Activated CD4-positive, alpha-beta T cell treated with anti-CD3 and anti-CD28 coated beads, Interleukin-2, amount 50 U/mL, for 1 hour (primary cell): ENCODE results near the gene IL4R.

Experiments used
- DNase-seq: peaks from one replicate; pipeline ENCODE4 v3.0.0-alpha.2; 2020

Gene IL4R

DNA sequence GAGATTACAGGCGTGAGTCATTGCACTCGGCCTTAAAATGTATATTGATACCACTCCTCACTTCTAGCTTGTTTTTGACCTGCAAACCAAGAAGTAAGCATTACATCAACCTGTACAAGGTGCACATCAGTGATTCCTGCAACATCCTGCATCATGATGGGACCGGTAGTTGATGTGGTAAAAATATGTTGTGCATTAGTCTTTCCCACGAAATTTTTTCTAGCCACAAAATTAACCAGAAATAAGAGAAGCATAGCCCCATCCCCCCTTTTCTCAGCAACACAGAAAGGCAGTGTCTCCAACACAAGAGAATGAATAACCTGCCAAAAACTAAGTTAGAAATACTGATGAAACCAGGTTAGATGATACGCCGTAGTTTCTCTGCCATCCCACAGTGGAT, 24.1 kb upstream of the IL4R start:
- DNase-seq, result no peak

- no peak for DNase-seq
Measured at GRCh38 chr16:27290562-27290961, 23.2 kb upstream of the IL4R start.

DNA sequence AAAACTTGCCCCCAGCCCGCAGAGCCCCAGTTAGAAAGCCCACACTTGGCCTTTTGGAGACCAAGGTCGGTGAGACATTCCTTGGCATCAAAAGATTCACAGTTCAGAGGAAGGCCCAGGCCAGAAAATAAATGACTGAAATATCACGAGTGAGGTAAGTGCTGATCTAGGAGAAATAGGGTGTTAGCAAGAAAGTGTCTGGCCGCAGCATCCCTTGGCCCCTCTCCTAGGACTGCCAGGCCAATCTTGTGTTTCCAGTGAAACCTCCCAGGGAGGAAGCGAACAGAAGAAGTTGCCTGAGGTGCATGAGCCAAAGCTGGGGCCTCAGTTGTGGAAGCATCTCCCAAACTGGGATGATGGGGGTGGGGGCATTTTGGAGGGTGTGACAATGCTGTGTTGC, 22.7 kb upstream of the IL4R start:
- no peak for DNase-seq

DNA sequence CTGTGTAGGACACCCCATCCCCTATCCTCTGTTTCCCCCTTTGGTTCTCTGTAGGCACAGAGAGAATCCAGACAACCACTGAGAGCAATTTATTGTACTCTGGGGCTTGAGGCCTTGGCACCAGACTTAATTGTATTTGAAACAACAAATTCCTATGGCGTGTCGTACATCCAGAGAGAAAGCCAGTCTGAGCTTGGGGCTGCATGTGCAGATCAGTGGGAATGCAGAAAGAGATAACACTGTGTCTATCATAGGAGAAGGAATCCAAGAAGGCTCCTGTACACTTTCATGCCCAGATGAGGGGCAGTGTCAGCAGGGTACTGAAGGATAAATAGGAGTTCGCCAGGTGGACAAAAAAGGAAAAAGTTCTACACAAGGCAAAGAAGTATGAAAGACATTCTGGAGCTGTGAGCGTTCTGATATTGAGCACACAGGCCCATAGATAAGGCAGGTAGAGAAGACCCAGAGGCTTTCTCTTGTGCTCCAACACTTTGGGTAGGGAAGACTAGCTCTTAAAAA, 22.0 kb upstream of the IL4R start:
- no peak for DNase-seq

GRCh38 chr16:27293343-27293742, 20.4 kb upstream of the IL4R start:
- DNase-seq, result no peak

GRCh38 chr16:27298132-27298531, 15.6 kb upstream of the IL4R start:
- DNase-seq, result no peak

GRCh38 chr16:27301236-27301861, 12.4 kb upstream of the IL4R start:
- no peak for DNase-seq

GRCh38 chr16:27302126-27302525, 11.6 kb upstream of the IL4R start:
- no peak for DNase-seq

GRCh38 chr16:27303256-27304100, 10.3 kb upstream of the IL4R start:
- no peak for DNase-seq

GRCh38 chr16:27304102-27304501, 9.7 kb upstream of the IL4R start:
- DNase-seq, result no peak

- DNase-seq, result no peak
Measured at GRCh38 chr16:27304881-27305745, 8.7 kb upstream of the IL4R start.

- DNase-seq, result no peak
Measured at GRCh38 chr16:27305839-27306442, 7.8 kb upstream of the IL4R start.

GRCh38 chr16:27308792-27309191, 5.0 kb upstream of the IL4R start:
- no peak for DNase-seq

GRCh38 chr16:27310576-27311447, 3.0 kb upstream of the IL4R start:
- no peak for DNase-seq

- DNase-seq, result no peak
Measured at GRCh38 chr16:27311448-27311830, 2.3 kb upstream of the IL4R start.

GRCh38 chr16:27311897-27312303, 1.9 kb upstream of the IL4R start:
- no peak for DNase-seq

DNA sequence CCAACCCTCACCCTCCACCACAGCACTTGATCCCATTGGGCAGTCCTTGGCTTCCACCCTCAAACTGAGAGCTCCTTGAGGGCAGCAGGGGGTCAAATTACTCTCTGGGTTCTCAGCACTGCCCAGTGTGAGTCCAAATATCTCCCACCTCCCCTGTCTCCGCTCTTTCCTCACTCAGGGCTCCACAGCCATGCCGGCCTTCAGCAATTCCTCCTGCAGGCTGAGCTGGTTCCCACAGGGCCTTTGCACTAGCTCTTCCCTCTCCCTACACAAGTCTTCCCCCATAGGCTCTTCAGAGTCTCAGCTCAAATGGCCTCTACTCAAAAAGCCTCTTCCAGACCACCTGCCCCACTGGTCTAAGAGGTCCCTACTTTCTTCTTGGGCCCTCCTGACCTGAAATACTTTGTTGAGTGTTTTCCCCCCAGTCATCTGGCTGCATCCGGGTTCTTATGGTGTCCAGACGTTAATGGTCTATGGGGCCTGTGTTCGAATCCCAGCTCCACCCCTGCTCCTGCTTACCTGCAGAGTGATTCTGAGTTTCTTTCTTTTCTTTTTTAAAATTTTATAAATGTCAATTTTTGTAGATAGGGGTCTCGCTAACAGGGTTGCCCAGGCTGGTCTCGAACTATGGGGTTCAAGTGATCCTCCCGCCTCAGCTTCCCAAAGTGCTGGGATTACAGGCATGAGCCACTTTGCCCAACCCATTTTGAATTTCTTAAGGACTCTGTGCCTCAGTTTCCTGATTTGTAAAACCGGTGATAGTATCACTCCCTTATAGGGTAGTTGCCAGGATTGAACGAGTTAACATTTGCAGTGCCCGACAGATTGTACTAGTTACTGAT, 973 bp upstream of the IL4R start:
- DNase-seq, result no peak

DNA sequence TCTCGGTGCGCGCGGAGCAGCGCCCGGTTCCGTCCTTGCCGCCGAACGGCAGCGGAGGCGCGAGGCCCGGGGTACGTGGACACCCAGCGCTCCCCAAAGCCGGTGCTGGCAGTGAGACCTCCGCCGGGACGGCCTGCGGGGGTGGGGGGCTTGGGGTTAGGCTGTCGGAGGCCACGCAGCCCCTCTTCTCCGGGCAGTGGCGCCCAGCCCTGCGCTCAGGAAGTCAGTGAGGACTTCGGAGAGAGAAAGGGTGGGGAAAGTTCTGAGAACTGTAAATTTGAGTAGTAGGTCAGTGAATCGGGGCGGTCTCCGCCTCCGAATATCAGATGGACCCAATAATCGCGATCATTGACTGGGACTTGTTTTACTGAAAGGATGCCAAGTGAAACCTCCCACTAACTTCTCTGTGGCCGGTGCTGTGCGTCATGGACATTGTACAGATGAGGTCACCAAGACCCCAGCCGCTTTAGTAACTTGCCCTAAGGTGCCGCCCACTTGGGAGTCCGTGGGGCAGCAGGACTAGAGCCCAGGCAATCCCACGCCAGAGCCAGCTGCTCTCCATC, 468 bp downstream of the IL4R start:
- DNase-seq, result peak; percentile 56

- DNase-seq, result no peak
Measured at GRCh38 chr16:27314986-27315332, 1.2 kb downstream of the IL4R start.

- DNase-seq, result peak; percentile 58
Measured at GRCh38 chr16:27315333-27316037, 1.7 kb downstream of the IL4R start.
